ENCODE data around the gene GUSB.

DNA sequence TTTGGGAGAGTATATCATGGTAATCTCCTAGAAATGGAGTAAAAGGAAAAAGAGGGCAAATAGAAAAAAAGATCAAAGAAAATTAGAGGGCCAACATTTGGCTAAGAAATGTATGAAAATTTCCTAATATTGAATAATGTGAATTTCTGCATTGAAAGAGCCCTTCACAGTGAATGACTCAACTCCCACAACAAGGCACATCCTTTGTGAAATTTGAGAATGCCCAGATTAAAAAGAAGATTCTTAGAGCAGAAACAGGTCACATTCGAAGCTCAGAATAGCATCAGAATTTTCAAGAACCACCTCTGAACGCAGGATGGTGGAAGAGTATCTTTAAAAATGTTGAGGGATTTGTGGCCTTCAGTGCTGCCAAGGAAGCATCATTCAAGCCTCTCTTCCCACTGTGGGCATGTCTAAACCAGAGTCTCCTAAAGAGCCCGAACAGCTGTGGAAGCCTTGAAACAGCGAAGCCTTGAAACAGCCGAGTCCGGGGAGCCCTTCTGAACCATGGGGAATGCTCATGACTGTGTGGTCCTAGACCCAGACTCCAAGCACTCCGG is 43.6 kb downstream of the GUSB start:
- TF ChIP-seq, protein P1, sequence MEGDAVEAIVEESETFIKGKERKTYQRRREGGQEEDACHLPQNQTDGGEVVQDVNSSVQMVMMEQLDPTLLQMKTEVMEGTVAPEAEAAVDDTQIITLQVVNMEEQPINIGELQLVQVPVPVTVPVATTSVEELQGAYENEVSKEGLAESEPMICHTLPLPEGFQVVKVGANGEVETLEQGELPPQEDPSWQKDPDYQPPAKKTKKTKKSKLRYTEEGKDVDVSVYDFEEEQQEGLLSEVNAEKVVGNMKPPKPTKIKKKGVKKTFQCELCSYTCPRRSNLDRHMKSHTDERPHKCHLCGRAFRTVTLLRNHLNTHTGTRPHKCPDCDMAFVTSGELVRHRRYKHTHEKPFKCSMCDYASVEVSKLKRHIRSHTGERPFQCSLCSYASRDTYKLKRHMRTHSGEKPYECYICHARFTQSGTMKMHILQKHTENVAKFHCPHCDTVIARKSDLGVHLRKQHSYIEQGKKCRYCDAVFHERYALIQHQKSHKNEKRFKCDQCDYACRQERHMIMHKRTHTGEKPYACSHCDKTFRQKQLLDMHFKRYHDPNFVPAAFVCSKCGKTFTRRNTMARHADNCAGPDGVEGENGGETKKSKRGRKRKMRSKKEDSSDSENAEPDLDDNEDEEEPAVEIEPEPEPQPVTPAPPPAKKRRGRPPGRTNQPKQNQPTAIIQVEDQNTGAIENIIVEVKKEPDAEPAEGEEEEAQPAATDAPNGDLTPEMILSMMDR (IDR thresholded peaks at IDR 0.05; ENCODE audit: borderline replicate concordance, extremely low read depth, low read length, poor library complexity, severe bottlenecking): no peak
- TF ChIP-seq EZH2 (IDR thresholded peaks at IDR 0.05; ENCODE audit: borderline replicate concordance, low read depth, low read length, severe bottlenecking): no peak
